Stimulated activated CD4-positive, alpha-beta T cell treated with anti-CD3 and anti-CD28 coated beads, Interleukin-4, amount 100 ng/mL, for 4 hours (primary cell): ENCODE measurements around the gene KCNAB1.

Source experiments
- DNase-seq, 2 experiments: peaks; one replicate each; pipeline ENCODE4 v3.0.0-alpha.2; 2020

Gene KCNAB1

DNA sequence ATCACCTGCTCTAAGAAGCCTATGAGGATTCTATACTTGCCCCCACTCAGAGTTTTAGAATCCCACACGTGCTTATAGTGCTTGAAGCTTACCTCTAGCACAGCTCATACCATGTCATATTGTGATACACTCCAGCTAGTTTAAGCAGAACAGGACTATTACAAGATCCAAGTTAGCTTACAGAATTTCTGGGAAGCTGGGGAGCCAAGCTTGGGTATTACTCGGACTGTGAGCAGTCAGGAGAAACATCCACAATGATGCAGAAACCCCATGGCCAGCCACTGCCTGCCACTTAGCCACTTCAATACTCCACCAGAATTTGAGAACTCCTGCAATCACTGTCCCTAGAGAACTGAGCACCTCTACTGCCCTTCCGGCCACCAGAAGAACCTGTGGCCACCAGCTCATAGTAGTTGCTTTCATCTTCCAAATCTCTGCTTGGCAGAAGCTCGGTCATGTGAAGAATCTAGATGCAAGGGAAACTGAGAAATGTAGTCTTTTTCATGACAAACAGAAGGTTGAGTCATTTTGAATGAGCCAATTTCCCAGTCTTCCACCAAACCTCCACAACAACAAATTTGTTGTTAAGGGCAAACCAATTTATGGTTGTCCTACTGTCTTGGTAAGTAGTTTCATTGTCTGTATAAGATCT is 462.3 kb downstream of the KCNAB1 start:
- DNase-seq = no peak

GRCh38 chr3:156583469-156583868 is 463.1 kb downstream of the KCNAB1 start:
- no peak for DNase-seq

DNA sequence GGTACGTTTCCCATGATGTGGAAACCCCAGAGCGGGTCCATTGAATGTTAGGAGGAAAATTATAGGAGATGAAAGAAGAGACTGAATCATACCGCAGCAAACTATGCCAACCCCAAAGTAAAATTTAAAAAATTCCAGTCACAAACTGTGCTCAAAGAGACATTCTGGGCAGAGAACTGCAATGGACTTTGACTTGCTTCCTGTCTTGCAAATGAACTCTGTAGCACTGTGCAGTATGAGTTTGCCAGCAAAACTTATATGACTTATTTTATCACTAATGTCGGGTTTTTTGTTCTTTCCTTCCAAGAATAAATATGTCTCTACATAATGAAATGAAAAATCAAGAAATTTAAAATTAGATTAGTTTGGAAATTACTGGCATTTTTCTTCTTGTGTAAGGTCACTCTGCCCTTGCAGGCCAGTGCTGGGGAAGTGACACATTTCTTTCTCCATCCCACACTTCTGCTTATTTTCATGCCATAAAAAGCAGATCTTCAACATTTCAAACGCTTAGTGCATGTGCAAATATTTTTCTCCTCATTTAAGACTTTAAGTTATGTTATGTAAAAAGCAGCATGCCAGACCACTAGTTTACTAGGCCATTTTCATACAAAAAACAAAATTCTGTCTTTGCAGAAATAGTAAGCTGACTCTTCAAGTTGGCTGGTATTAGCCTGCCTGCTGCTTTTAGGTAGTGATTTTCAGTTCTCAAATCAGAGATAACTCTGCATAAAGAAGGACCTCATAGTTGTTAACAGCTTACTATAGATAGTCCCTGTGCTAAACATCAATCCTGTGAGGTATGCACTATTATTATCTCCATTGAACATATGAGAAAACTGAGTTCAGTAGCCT is 466.8 kb downstream of the KCNAB1 start:
- no peak for DNase-seq

GRCh38 chr3:156587760-156588069 is 467.3 kb downstream of the KCNAB1 start:
- no peak for DNase-seq
